ENCODE data around the gene SUCLG2.

SUCLG2 gene

GRCh38 chr3:67509471-67510075, 144.8 kb downstream of the SUCLG2 start:
- DNase-seq (ENCODE audit: low spot score), result no peak

GRCh38 chr3:67507584-67507983, 146.8 kb downstream of the SUCLG2 start:
- DNase-seq (ENCODE audit: low spot score), result no peak

GRCh38 chr3:67500709-67501108, 153.7 kb downstream of the SUCLG2 start:
- DNase-seq (ENCODE audit: low spot score), result no peak

GRCh38 chr3:67497746-67498145, 156.7 kb downstream of the SUCLG2 start:
- DNase-seq (ENCODE audit: low spot score), result no peak

DNA sequence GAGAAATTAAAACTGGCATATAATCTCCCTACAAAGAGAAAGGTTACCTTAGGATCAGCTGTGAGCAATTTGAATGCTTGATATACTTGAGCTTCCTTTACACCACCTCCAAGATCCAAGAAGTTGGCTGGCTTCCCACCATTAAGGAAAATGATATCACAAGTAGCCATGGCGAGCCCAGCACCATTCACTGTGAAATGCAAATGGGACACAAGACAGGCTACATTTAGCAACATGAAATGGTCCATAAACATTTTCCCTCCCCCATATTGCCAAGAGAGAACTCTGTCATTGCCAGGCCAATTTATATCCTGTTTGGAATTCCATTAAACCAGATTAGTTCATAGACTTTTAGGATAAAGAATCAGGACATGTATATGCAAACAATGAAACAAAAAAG, 158.7 kb downstream of the SUCLG2 start:
- DNase-seq (ENCODE audit: low spot score), result no peak

GRCh38 chr3:67493808-67494207, 160.6 kb downstream of the SUCLG2 start:
- DNase-seq (ENCODE audit: low spot score), result no peak

DNA sequence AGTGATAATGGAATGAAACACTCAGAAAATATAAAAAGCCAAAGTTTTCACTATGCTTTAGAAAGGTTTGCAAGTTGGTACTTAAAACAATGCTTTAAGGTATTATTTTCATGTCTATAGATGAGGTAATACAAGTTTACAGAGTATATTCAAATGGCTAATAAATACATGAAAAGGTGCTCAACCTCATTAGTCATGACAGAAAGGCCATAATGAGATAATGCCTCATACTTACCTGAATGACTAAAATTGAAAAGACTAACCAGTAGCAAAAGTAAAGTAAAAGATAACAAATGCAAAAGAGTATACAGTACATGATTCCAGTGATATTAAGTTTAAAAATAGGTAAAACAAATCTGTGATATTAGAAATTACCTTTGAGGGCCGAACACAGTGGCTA, 163.8 kb downstream of the SUCLG2 start:
- no peak for DNase-seq (ENCODE audit: low spot score)

DNA sequence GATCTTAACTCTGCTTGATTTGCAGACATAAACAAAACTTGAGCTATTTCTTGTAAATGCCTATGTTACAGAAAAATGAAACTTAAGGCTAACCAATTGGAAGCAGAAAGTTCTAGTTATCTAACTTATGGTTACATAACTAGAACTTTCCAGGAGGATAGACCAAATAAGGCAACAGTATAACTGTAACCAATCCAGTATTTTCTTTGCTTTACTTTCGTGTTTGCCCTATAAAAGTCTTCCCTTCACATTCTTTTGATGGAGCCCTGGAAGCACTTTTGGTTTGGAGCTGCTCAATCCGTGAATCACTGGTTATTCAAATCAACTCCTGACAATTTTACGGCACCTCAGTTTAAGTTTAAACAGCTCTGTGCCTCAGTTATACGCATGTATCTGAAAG, 164.6 kb downstream of the SUCLG2 start:
- no peak for DNase-seq (ENCODE audit: low spot score)

GRCh38 chr3:67487564-67488114, 166.8 kb downstream of the SUCLG2 start:
- DNase-seq (ENCODE audit: low spot score), result no peak

DNA sequence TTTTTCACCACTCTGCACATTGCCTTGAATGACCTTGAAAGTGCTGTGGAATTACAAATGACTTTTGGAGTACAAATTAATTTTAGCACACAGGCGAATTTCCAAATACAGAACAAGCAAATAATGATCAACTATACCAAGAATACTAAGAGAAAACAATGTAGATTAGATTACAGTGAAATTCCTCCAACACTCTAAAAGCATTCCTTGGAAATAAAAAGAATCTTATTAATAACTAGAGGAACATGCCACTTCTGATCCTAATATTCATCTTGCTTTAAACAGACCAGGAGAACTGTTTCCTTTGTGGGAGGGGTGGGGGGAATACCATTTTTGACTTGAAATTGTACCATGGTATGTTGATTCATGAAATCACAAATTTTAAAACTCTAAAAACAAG, 167.5 kb downstream of the SUCLG2 start:
- no peak for DNase-seq (ENCODE audit: low spot score)

- no peak for DNase-seq (ENCODE audit: low spot score)
Observed at GRCh38 chr3:67484085-67484484, 170.3 kb downstream of the SUCLG2 start.

- no peak for DNase-seq (ENCODE audit: low spot score)
Observed at GRCh38 chr3:67481126-67481525, 173.3 kb downstream of the SUCLG2 start.

DNA sequence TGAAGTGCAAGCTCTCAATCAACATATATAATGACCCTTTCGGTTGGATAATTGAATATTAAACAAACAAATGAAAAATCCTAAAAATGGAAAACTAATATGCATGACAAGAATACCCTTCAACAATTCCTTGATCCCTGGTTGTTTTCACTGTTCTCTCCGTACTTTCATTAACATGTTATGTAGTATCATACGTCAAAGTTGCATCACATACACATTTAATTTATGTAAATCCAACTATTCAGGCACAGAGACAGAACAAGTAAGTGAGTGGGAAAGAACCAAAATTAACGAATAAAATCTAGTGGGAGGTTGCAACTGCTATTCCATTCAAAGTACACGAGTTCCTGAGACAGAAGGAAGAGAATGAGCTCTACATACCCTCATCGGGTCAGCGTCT, 176.0 kb downstream of the SUCLG2 start:
- DNase-seq (ENCODE audit: low spot score), result no peak

GRCh38 chr3:67474311-67474710, 180.1 kb downstream of the SUCLG2 start:
- DNase-seq (ENCODE audit: low spot score), result no peak

GRCh38 chr3:67472674-67473201, 181.7 kb downstream of the SUCLG2 start:
- DNase-seq (ENCODE audit: low spot score), result no peak

- no peak for DNase-seq (ENCODE audit: low spot score)
Observed at GRCh38 chr3:67470207-67470606, 184.2 kb downstream of the SUCLG2 start.

- no peak for DNase-seq (ENCODE audit: low spot score)
Observed at GRCh38 chr3:67468511-67468910, 185.9 kb downstream of the SUCLG2 start.

DNA sequence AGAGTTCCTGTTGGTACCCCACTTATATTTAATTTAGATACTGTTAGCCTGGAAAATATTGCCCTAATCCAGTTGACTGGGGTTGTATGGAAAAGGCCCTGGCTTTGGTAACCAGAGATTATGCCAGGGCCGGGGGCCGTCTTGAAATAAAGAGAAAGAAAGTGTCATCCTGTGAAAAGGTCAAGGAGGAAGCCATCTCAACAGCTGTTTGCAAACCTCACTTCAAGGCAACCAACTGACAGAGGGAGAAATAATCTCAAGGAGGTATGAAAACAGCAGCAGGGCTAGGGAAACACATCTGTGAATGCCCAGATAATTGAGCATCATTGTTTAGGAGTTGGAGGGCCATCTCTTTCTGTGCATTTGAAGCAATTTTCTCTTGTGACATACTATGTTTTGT, 190.8 kb downstream of the SUCLG2 start:
- no peak for DNase-seq (ENCODE audit: low spot score)

GRCh38 chr3:67462187-67462586, 192.2 kb downstream of the SUCLG2 start:
- DNase-seq (ENCODE audit: low spot score), result no peak

- peak; percentile 10 for DNase-seq (ENCODE audit: low spot score)
Observed at GRCh38 chr3:67461667-67462142, 192.7 kb downstream of the SUCLG2 start.

DNA sequence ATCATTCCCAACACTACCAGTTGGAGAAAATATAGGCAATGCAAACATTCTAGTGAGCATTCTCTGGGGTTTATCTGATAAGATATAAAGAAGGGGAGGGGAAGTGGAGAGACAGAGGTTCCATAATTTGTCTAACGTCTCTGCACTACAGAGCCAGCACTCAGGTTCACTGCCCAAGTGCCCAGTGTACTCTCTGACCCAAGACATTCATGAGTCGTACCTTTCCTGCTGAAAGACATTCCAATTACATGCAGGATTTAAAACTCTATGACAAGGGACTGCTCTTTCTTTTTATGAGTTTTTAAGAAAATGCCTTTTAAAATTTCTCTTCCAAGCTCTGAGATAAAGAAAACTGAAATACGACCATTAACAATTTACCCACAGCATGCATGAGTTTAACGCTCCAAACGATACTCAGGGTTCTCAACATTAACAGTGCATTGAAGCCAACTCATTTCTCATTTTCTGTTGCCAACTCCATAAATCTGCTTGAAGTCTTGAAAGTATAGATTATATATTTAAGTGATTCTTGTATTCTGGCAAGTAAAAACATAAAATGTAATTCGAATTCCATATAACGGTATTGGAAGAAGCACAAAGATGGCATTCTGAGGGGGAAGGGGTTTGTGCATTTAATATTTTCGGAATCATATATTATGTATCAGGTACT, 193.4 kb downstream of the SUCLG2 start:
- no peak for DNase-seq (ENCODE audit: low spot score)

- no peak for DNase-seq (ENCODE audit: low spot score)
Observed at GRCh38 chr3:67459796-67460195, 194.6 kb downstream of the SUCLG2 start.

DNA sequence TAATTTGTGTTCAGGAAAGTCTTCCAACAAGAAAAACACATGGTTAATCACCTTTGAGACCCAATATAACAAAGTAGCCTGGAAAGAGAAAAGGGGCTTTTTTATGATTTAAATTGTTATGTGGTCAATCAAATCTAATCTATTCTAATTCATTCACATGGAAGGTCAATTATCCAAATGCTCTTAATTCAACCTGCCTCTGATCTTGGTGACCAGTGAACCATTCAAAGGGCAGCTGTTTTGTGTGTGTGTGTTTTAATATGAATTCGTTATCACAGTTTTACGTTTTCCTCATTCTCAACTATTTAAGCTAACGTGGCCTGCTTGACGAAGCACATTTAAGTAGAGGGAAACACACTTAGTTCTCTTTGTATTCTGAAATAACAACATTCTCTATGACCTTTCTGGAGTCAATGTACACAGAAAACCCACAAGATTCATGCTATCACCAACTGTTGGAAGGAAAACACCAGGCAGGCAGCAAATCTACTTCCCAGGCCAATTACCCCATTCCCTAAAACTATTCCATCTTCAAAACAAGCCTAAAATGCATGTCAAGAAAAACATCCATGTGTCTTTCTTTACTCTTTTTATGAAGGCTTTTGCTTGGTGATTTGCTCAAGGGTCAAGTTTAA, 195.4 kb downstream of the SUCLG2 start:
- DNase-seq (ENCODE audit: low spot score), result no peak

Data from hepatic stellate cell (primary cell).